ENCODE measurements around the gene FGF18. TPM values are rescaled to one million over a fixed set of nuclear protein-coding genes. Genes with fewer than 3 reads are reported as not detected.

The FGF18 gene
- total and polyA plus RNA-seq, 2 of the 4 experiments (the other 2 are of a cell fraction): 0.15 TPM; not detected in 1

GRCh38 chr5:171470420-171470819 lies 51.0 kb downstream of the FGF18 start:
- intact Hi-C loops (cut with micrococcal nuclease) (no loop called here), dilution Hi-C loops (cut with HindIII; ENCODE audit: low sequenced_read_pairs, unreplicated experiment) (no loop called here), in situ Hi-C loops (cut with MboI; ENCODE audit: low sequenced_read_pairs) (no loop called here)
- no peaks in the 10 kb centered on the region for H3K36me3 ChIP-seq (ENCODE audit: control insufficient read depth, insufficient read depth, low read length)
- no peak overlapping the region for H3K4me3 ChIP-seq (ENCODE audit: insufficient read depth, low read depth, low read length)
- H3K56ac ChIP-seq (ENCODE audit: extremely low read depth, insufficient read depth, low read length): no peak overlapping the region
- H2BK5ac ChIP-seq (ENCODE audit: low read depth, low read length, poor library complexity, severe bottlenecking): no peak overlapping the region
- H4K8ac ChIP-seq (ENCODE audit: low read depth in 2 of 2, low read length in 2 of 2): no peak overlapping the region
- peaks cover 2% of the 10 kb centered on the region; the same call in 1 of the 2 replicates for H3K4me1 ChIP-seq (ENCODE audit: control insufficient read depth, insufficient read depth, low read length)
- H3K9ac ChIP-seq (ENCODE audit: low read depth, low read length): no peak overlapping the region
- no peak overlapping the region for H3K27ac ChIP-seq (ENCODE audit: insufficient read depth, low read length)
- no peaks in the 10 kb centered on the region for H3K9me1 ChIP-seq (ENCODE audit: insufficient read depth, low read length)
- ATAC-seq (ENCODE audit: low read depth): no peak
- no peak overlapping the region for H2BK20ac ChIP-seq (ENCODE audit: low read depth, low read length)
- no peaks in the 10 kb centered on the region for H3K79me1 ChIP-seq (ENCODE audit: low read depth in 1 of 2, low read length in 2 of 2)
- no peaks in the 10 kb centered on the region for H4K20me1 ChIP-seq (ENCODE audit: insufficient read depth, low read length)
- no peak overlapping the region for H2BK15ac ChIP-seq (ENCODE audit: low read depth, low read length)
- no peak overlapping the region for H2AFZ ChIP-seq (replicated peaks; ENCODE audit: low read length, poor library complexity)
- H2AK5ac ChIP-seq (ENCODE audit: low read depth, low read length): no peak overlapping the region
- no peak overlapping the region for H3K18ac ChIP-seq (ENCODE audit: low read depth, low read length)
- H2BK120ac ChIP-seq (ENCODE audit: low read depth, low read length): no peak overlapping the region
- H3K4me2 ChIP-seq (ENCODE audit: low read depth, low read length): no peak overlapping the region
- POLR2A ChIA-PET (ENCODE audit: unreplicated experiment): no interaction called here
- 93% methylated on average over 6 of the region's 15 CpGs; no CpG with 5 or more reads in 1 of the 2 experiments for WGBS, 2 experiments (ENCODE audit: extremely low coverage in 2 of 2, insufficient read length in 1 of 2)
- no peak overlapping the region for H3K4ac ChIP-seq (ENCODE audit: low read depth, low read length)
- H3K9me3 ChIP-seq (ENCODE audit: control insufficient read depth, insufficient read depth, low read length): peaks cover 2% of the 10 kb centered on the region; the same call in 1 of the 2 replicates
- no TSS peak for BruUV-seq (replicated peaks)
- H4K5ac ChIP-seq (ENCODE audit: low read depth, low read length): no peak overlapping the region
- CTCF ChIA-PET: no interaction called here
- H3K27me3 ChIP-seq (ENCODE audit: control insufficient read depth, insufficient read depth, low read length): peaks cover 11% of the 10 kb centered on the region
- no peak for TF ChIP-seq MAZ (IDR thresholded peaks at IDR 0.05; ENCODE audit: borderline replicate concordance, low read depth, low read length)
- no peak for TF ChIP-seq BHLHE40 (IDR thresholded peaks at IDR 0.05; ENCODE audit: low read depth, low read length)
- TF ChIP-seq MAFK (IDR thresholded peaks at IDR 0.05; ENCODE audit: low read depth, low read length): no peak
- TF ChIP-seq RCOR1 (IDR thresholded peaks at IDR 0.05; ENCODE audit: insufficient replicate concordance, low read length): no peak
- TF ChIP-seq CTCF (conservative IDR thresholded peaks at IDR 0.05; ENCODE audit: low read depth, low read length): no peak
- no peak for TF ChIP-seq SMC3 (IDR thresholded peaks at IDR 0.05; ENCODE audit: low read depth, low read length)
- no peak for TF ChIP-seq CEBPB (IDR thresholded peaks at IDR 0.05; ENCODE audit: low read depth, low read length)
- H4K91ac ChIP-seq (ENCODE audit: insufficient read depth, low read depth, low read length): no peak overlapping the region
- no peak overlapping the region for H3K23ac ChIP-seq (ENCODE audit: low read depth, low read length)
- no peak for DNase-seq
- H3K14ac ChIP-seq (replicated peaks; ENCODE audit: low read depth, low read length): no peak overlapping the region
- no peak overlapping the region for H2AK9ac ChIP-seq (replicated peaks; ENCODE audit: low read depth, low read length, poor library complexity)
